ENCODE measurements around the gene NFIA. TPM values are rescaled to one million over a fixed set of nuclear protein-coding genes. Genes with fewer than 3 reads are reported as not detected.

Gene NFIA
- total RNA-seq, 1 experiment from 2014 or later: 38.6 TPM

DNA sequence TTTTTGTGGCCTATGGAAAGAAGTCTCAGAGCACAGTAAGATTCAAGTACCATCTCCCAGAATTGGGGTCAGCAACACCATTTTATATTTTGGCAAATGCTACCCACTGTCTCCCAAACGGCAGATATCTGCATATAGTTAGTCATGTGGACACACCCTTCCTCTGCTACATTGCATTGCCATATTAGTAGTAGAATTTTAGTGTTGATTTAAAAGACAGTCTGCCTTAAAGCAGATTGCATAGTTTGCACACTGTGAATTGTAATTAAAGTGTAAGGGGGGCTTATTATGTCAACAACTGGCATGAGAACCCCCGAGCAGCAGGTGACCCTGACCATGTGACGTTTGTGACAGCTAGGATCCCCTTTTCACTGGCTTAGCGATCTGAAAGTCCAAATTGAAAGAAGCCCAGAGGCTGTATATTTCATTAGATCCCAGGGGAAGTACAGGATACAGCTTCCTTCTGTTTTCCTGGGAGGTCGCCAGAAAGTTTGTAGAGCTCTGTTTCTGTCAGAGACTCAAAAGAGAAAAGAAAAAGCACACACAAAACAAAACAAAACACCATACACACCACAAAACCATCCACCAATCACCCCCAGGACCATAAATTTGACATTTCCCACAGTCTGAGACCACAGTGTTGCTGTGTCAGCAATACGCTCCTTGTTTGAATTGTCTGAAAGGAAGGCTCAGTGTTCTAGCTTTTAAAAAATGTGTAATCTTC is 172.4 kb downstream of the NFIA start:
- TF ChIP-seq, protein P1, sequence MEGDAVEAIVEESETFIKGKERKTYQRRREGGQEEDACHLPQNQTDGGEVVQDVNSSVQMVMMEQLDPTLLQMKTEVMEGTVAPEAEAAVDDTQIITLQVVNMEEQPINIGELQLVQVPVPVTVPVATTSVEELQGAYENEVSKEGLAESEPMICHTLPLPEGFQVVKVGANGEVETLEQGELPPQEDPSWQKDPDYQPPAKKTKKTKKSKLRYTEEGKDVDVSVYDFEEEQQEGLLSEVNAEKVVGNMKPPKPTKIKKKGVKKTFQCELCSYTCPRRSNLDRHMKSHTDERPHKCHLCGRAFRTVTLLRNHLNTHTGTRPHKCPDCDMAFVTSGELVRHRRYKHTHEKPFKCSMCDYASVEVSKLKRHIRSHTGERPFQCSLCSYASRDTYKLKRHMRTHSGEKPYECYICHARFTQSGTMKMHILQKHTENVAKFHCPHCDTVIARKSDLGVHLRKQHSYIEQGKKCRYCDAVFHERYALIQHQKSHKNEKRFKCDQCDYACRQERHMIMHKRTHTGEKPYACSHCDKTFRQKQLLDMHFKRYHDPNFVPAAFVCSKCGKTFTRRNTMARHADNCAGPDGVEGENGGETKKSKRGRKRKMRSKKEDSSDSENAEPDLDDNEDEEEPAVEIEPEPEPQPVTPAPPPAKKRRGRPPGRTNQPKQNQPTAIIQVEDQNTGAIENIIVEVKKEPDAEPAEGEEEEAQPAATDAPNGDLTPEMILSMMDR (IDR thresholded peaks at IDR 0.05; ENCODE audit: unreplicated experiment): no peak
- DNase-seq: no peak
- Mint-ChIP-seq H3K27ac (ENCODE audit: unreplicated experiment) (no peak overlapping the region), H3K36me3 (ENCODE audit: insufficient read depth, unreplicated experiment) (peaks cover 5% of the 10 kb centered on the region), H3K27me3 (ENCODE audit: unreplicated experiment) (no peaks in the 10 kb centered on the region), H3K4me3 (ENCODE audit: low read depth, unreplicated experiment) (no peak overlapping the region), H3K4me1 (ENCODE audit: low read depth, unreplicated experiment) (peaks cover 26% of the 10 kb centered on the region), H3K9me3 (ENCODE audit: low read depth, unreplicated experiment) (no peaks in the 10 kb centered on the region)
- intact Hi-C loops (cut with micrococcal nuclease; ENCODE audit: unreplicated experiment): no loop called here
- CTCF ChIA-PET: interaction anchor here (0.5 kb wide), 1 partner anchor 46 kb away, joined by 3 read pairs; no protein-coding TSS in a partner anchor
- BruUV-seq (replicated peaks): no TSS peak

GRCh38 chr1:61255358-61255703 is 173.0 kb downstream of the NFIA start:
- peaks cover 5% of the 10 kb centered on the region for H3K36me3 Mint-ChIP-seq (ENCODE audit: insufficient read depth, unreplicated experiment)
- no TSS peak for BruUV-seq (replicated peaks)
- TF ChIP-seq, protein P1 (IDR thresholded peaks at IDR 0.05; ENCODE audit: unreplicated experiment): no peak
- H3K4me3 Mint-ChIP-seq (ENCODE audit: low read depth, unreplicated experiment): no peak overlapping the region
- intact Hi-C loops (cut with micrococcal nuclease; ENCODE audit: unreplicated experiment): no loop called here
- no peak for DNase-seq
- peaks cover 26% of the 10 kb centered on the region for H3K4me1 Mint-ChIP-seq (ENCODE audit: low read depth, unreplicated experiment)
- no peaks in the 10 kb centered on the region for H3K9me3 Mint-ChIP-seq (ENCODE audit: low read depth, unreplicated experiment)
- CTCF ChIA-PET: interaction anchor here (0.5 to 1.1 kb wide), 2 partner anchors 27 to 47 kb away, joined by 3 read pairs; no protein-coding TSS in a partner anchor
- H3K27me3 Mint-ChIP-seq (ENCODE audit: unreplicated experiment): no peaks in the 10 kb centered on the region
- H3K27ac Mint-ChIP-seq (ENCODE audit: unreplicated experiment): no peak overlapping the region

DNA sequence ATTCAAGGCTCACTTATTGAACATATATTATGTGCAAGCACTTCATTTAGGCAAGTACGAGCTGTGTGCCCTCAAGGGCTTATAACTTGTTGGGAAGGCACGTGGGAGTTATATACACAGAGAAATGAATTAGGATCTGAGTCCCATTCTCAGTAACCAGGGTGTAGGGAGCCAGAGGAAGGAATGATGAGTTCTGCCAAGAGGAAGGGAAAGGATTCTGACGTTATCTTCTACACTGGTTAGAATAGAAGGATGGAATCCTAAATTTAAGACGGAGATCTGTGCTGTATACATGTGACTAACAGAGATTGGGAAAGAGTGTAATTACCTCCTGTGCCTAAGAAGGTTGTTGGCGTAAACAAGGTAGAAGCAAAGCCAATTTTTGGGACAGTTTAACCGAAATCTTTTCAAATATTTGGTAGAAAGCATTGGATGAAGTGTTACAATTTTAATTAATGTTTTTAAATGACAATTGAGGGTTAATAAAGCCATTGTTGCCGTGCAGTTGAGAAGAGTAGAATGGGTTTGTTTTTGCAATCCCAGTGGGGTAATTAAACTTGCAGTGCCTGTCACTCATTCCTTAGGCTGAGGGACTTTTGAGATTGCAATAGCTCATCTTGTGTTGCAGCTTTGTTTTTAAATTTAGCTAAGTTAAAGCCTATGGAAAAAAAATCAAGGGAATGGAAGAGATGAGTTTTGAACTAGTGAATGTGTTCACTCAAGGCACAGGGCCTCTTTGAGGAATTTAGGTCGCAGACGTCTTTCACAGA is 177.2 kb downstream of the NFIA start:
- H3K9me3 Mint-ChIP-seq (ENCODE audit: low read depth, unreplicated experiment): no peaks in the 10 kb centered on the region
- H3K27me3 Mint-ChIP-seq (ENCODE audit: unreplicated experiment): no peaks in the 10 kb centered on the region
- DNase-seq: no peak
- CTCF ChIA-PET: no interaction called here
- H3K27ac Mint-ChIP-seq (ENCODE audit: unreplicated experiment): no peak overlapping the region
- TF ChIP-seq, protein P1 (IDR thresholded peaks at IDR 0.05; ENCODE audit: unreplicated experiment): no peak
- H3K36me3 Mint-ChIP-seq (ENCODE audit: insufficient read depth, unreplicated experiment): no peaks in the 10 kb centered on the region
- BruUV-seq (replicated peaks): no TSS peak
- intact Hi-C loops (cut with micrococcal nuclease; ENCODE audit: unreplicated experiment): no loop called here
- H3K4me3 Mint-ChIP-seq (ENCODE audit: low read depth, unreplicated experiment): no peak overlapping the region
- peaks cover 8% of the 10 kb centered on the region for H3K4me1 Mint-ChIP-seq (ENCODE audit: low read depth, unreplicated experiment)

DNA sequence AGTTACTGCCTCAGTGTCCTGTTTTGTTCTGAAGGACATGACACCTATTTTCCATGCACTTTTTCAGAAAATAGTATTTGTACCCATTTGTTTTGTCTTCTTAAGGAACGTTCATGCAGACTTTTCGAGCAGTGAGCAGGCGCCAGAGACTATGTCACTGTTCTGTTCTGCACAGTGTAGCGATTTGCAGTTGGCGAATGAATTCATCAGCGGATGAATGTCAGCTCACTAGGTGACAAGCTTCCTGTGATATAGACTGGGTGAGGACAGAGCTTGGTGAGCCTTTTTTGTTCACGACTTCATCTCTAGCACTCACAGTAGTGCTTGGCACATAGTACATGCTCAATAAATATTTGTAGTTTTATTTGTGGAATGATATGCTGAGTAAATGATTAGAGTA is 177.8 kb downstream of the NFIA start:
- intact Hi-C loops (cut with micrococcal nuclease; ENCODE audit: unreplicated experiment): no loop called here
- TF ChIP-seq, protein P1 (IDR thresholded peaks at IDR 0.05; ENCODE audit: unreplicated experiment): no peak
- no peaks in the 10 kb centered on the region for H3K9me3 Mint-ChIP-seq (ENCODE audit: low read depth, unreplicated experiment)
- DNase-seq: no peak
- CTCF ChIA-PET: no interaction called here
- no peaks in the 10 kb centered on the region for H3K27me3 Mint-ChIP-seq (ENCODE audit: unreplicated experiment)
- no peak overlapping the region for H3K4me3 Mint-ChIP-seq (ENCODE audit: low read depth, unreplicated experiment)
- no TSS peak for BruUV-seq (replicated peaks)
- no peaks in the 10 kb centered on the region for H3K36me3 Mint-ChIP-seq (ENCODE audit: insufficient read depth, unreplicated experiment)
- peaks cover 2% of the 10 kb centered on the region for H3K4me1 Mint-ChIP-seq (ENCODE audit: low read depth, unreplicated experiment)
- no peak overlapping the region for H3K27ac Mint-ChIP-seq (ENCODE audit: unreplicated experiment)

Measured in Calu3 (cell line).